NCI-H187 (cell line): ENCODE results near the gene PIGM.

Experiments used
- DNase-seq, 2 experiments: peaks; one replicate each; lab custom pipeline; 2025; lab: John Stamatoyannopoulos, UW

Gene PIGM

GRCh38 chr1:160031365-160032164 is at the start of gene PIGM:
Gene PIGM, minus strand, starts transcription at chr1:160031990. Its CDS starts 251 bp downstream, at chr1:160031739.
- peak; percentile 98 to 100 for DNase-seq

GRCh38 chr1:160081261-160081936 is 49.6 kb upstream of the PIGM start, which contains the start of gene KCNJ9:
Gene KCNJ9, plus strand, starts transcription at chr1:160081538. Its CDS starts 2,493 bp downstream, at chr1:160084031.
- DNase-seq = no peak

GRCh38 chr1:160080381-160081100 is 48.8 kb upstream of the PIGM start:
- no peak for DNase-seq

GRCh38 chr1:160079448-160079847 is 47.7 kb upstream of the PIGM start:
- DNase-seq = no peak

- peak; percentile 29 to 31 for DNase-seq
Observed at GRCh38 chr1:160078512-160079195, 46.9 kb upstream of the PIGM start.

- DNase-seq = no peak
Observed at GRCh38 chr1:160077486-160077885, 45.7 kb upstream of the PIGM start.

GRCh38 chr1:160076295-160076694 is 44.5 kb upstream of the PIGM start:
- no peak for DNase-seq

GRCh38 chr1:160075836-160076235 is 44.0 kb upstream of the PIGM start:
- DNase-seq = no peak

- DNase-seq = no peak
Observed at GRCh38 chr1:160074865-160075264, 43.1 kb upstream of the PIGM start.

- no peak for DNase-seq
Observed at GRCh38 chr1:160071289-160071688, 39.5 kb upstream of the PIGM start.

- peak in 1 of 2 experiments; percentile 59 for DNase-seq
Observed at GRCh38 chr1:160070243-160071163, 38.7 kb upstream of the PIGM start.

GRCh38 chr1:160069460-160070231 is 37.9 kb upstream of the PIGM start, which contains the start of gene KCNJ10:
Gene KCNJ10, minus strand, starts transcription at chr1:160070160. Its CDS starts 27,628 bp downstream, at chr1:160042532.
- DNase-seq = no peak

- DNase-seq = no peak
Observed at GRCh38 chr1:160068225-160068624, 36.4 kb upstream of the PIGM start.

GRCh38 chr1:160066829-160067745 is 35.3 kb upstream of the PIGM start:
- no peak for DNase-seq

GRCh38 chr1:160064746-160065145 is 33.0 kb upstream of the PIGM start:
- no peak for DNase-seq

GRCh38 chr1:160064164-160064563 is 32.4 kb upstream of the PIGM start:
- no peak for DNase-seq

GRCh38 chr1:160063176-160063575 is 31.4 kb upstream of the PIGM start:
- DNase-seq = no peak

GRCh38 chr1:160062230-160062532 is 30.4 kb upstream of the PIGM start:
- DNase-seq = no peak
